H1 (cell line): ENCODE results near the gene DENND2C. TPM values are rescaled to one million over a fixed set of nuclear protein-coding genes. Genes with fewer than 3 reads are reported as not detected.

Experiments
- polyA plus RNA-seq, 7 experiments: library from polyadenylated mRNA; depleted of rRNA in 3 of 7; stranded (reverse) in 5 of 7; unstranded in 2 of 7; fragments of >200 nt in 5 of 7; fragments of 200-250 nt in 2 of 7; gene quantifications; 1 replicate in 5 of 7; 2 replicates in 1 of 7; 4 replicates in 1 of 7; pipeline versions ENCODE4 v1.2.1 to v1.2.3, GENCODE V29; 2011 to 2013; ENCODE audit warnings: missing spikeins in 2 of 7, mixed read lengths in 2 of 7
- small RNA-seq: library from polyadenylated mRNA; stranded (forward); fragments of <200 nt; extraction: miRNeasy Mini kit (QIAGEN cat#:217004); gene quantifications from one replicate; pipeline ENCODE3, GENCODE V24; 2013; ENCODE audit not compliant: insufficient read depth
- total RNA-seq: library from RNA; stranded (reverse); fragmentation: NEBNext Ultra II Directional; extraction: Animal tissue kit (Norgen Biotek cat#: 25700); gene quantifications from 2 replicates; pipeline ENCODE4 v1.2.1, GENCODE V29; 2021

Gene DENND2C
- total and polyA plus RNA-seq, 2 of the 8 experiments (the other 6 are each of a cell fraction or from before 2014, with no cell fraction given) = 1.8 to 5.5 TPM

Small RNA genes lying within 50 kb of the gene (small RNA-seq; reads per million reads assigned to genes)
- not detected for gene RN7SL432P

Other genes starting within 250 kb of the DENND2C start
- gene TRIM33, start 158.8 kb downstream of the DENND2C start, total RNA-seq = 50.8 and 52.3 TPM in 2 replicates
- gene TRIM33, start 158.8 kb downstream of the DENND2C start, polyA plus RNA-seq (2011; rRNA removed) = 14.2 and 17.1 TPM in 2 replicates
- 52.2 and 55.7 TPM in 2 replicates for gene BCAS2, start 88.4 kb downstream of the DENND2C start, total RNA-seq
- 11.9 and 18.0 TPM in 2 replicates for gene BCAS2, start 88.4 kb downstream of the DENND2C start, polyA plus RNA-seq (2011; rRNA removed)
- not detected in 2 replicates for gene AMPD1, start 25.5 kb upstream of the DENND2C start, total RNA-seq
- gene AMPD1, start 25.5 kb upstream of the DENND2C start, polyA plus RNA-seq (2011; rRNA removed) = not detected in 2 replicates
- 63.2 and 65.1 TPM in 2 replicates for gene NRAS, start 46.7 kb upstream of the DENND2C start, total RNA-seq
- 13.8 and 24.5 TPM in 2 replicates for gene NRAS, start 46.7 kb upstream of the DENND2C start, polyA plus RNA-seq (2011; rRNA removed)
- gene CSDE1, start 87.9 kb upstream of the DENND2C start, total RNA-seq = 635 and 641 TPM in 2 replicates
- gene CSDE1, start 87.9 kb upstream of the DENND2C start, polyA plus RNA-seq (2011; rRNA removed) = 96.7 and 149 TPM in 2 replicates
- gene SIKE1, start 110.6 kb upstream of the DENND2C start, total RNA-seq = 73.2 and 79.9 TPM in 2 replicates
- gene SIKE1, start 110.6 kb upstream of the DENND2C start, polyA plus RNA-seq (2011; rRNA removed) = 20.5 and 30.3 TPM in 2 replicates
- gene SYCP1, start 184.8 kb upstream of the DENND2C start, total RNA-seq = 0.11 and 0.44 TPM in 2 replicates
- gene SYCP1, start 184.8 kb upstream of the DENND2C start, polyA plus RNA-seq (2011; rRNA removed) = 0.26 TPM in 1 of 2 replicates, not detected in the other